Activated gamma-delta T cell (primary cell): Measurements from ENCODE around the gene SEC63.
"Not testable (repeated sequence)": the region's sequence is repeated elsewhere in the genome, so short reads cannot be mapped to it uniquely, and the experiment has no call there.

ENCODE experiments used
- DNase-seq: peaks from one replicate; lab custom pipeline; 2025; lab: John Stamatoyannopoulos, UW

Gene SEC63

GRCh38 chr6:107973594-107973993 is 15.6 kb upstream of the SEC63 start:
- no peak for DNase-seq

- no peak for DNase-seq
These were observed 14.5 kb upstream of the SEC63 start for GRCh38 chr6:107972413-107973096.

- no peak for DNase-seq
These were observed 13.2 kb upstream of the SEC63 start for GRCh38 chr6:107971181-107971580.

GRCh38 chr6:107970255-107970654 is 12.2 kb upstream of the SEC63 start:
- DNase-seq = no peak

GRCh38 chr6:107968081-107968480 is 10.1 kb upstream of the SEC63 start:
- no peak for DNase-seq

- DNase-seq = no peak
These were observed 7.7 kb upstream of the SEC63 start for GRCh38 chr6:107965746-107966145.

GRCh38 chr6:107962723-107963122 is 4.7 kb upstream of the SEC63 start:
- no peak for DNase-seq

- DNase-seq = no peak
These were observed 1.4 kb upstream of the SEC63 start for GRCh38 chr6:107959392-107959791.

GRCh38 chr6:107958689-107959362 is 818 bp upstream of the SEC63 start:
- DNase-seq = not testable (repeated sequence)

- DNase-seq = no peak
These were observed 600 bp downstream of the SEC63 start for GRCh38 chr6:107957308-107957908.

GRCh38 chr6:107956586-107957307 is 1.3 kb downstream of the SEC63 start:
- no peak for DNase-seq

GRCh38 chr6:107956181-107956580 is 1.8 kb downstream of the SEC63 start:
- no peak for DNase-seq

- not testable (repeated sequence) for DNase-seq
These were observed 4.1 kb downstream of the SEC63 start for GRCh38 chr6:107953858-107954414.

- DNase-seq = no peak
These were observed 14.2 kb downstream of the SEC63 start for GRCh38 chr6:107943626-107944439.

- DNase-seq = no peak
These were observed 15.9 kb downstream of the SEC63 start for GRCh38 chr6:107942142-107942541.

- DNase-seq = no peak
These were observed 16.4 kb downstream of the SEC63 start for GRCh38 chr6:107941627-107942026.

- DNase-seq = no peak
These were observed 16.8 kb downstream of the SEC63 start for GRCh38 chr6:107941199-107941598.

- not testable (repeated sequence) for DNase-seq
These were observed 21.1 kb downstream of the SEC63 start for GRCh38 chr6:107936910-107937292.

GRCh38 chr6:107936162-107936909 is 21.7 kb downstream of the SEC63 start:
- no peak for DNase-seq

GRCh38 chr6:107934229-107934628 is 23.8 kb downstream of the SEC63 start:
- DNase-seq = not testable (repeated sequence)

GRCh38 chr6:107932580-107932979 is 25.4 kb downstream of the SEC63 start:
- DNase-seq = no peak
